Stomach (tissue), 9 donors: ENCODE results near the gene ADAM19. TPM values are rescaled to one million over a fixed set of nuclear protein-coding genes. Genes with fewer than 3 reads are reported as not detected.

ENCODE experiments used
- DNase-seq, 2 donors: peaks; one replicate each; pipeline versions ENCODE4 v3.0.0 to v3.0.0-alpha.2; 2013 to 2019
- H3K27ac ChIP-seq, 5 donors: fragments of 200-600 bp in 4 of 5; sonication (generic) in 4 of 5; one replicate each; pipeline ENCODE4 v1.5.1; 2013 to 2019; ENCODE audit warnings: mild to moderate bottlenecking in 1 of 5, moderate library complexity in 1 of 5
- H3K27me3 ChIP-seq, 3 donors: fragments of 200-600 bp; sonication (generic); one replicate each; pipeline ENCODE4 v1.5.1; 2017 to 2019; ENCODE audit warnings: mixed run types in 1 of 3
- H3K36me3 ChIP-seq, 4 donors: fragments of 200-600 bp; sonication (generic); 1 replicate in 3 of 4; 2 replicates in 1 of 4; pipeline ENCODE4 v1.5.1; 2016 to 2019
- H3K4me1 ChIP-seq, 4 donors: fragments of 200-600 bp; sonication (generic); one replicate each; pipeline ENCODE4 v1.5.1; 2016 to 2019
- H3K4me3 ChIP-seq, 4 donors: fragments of 200-600 bp; sonication (generic) in 3 of 4; one replicate each; pipeline ENCODE4 v1.5.1; 2016 to 2019; ENCODE audit warnings: mild to moderate bottlenecking in 1 of 4
- H3K9me3 ChIP-seq, 4 donors: fragments of 200-600 bp; sonication (generic); one replicate each; pipeline ENCODE4 v1.5.1; 2016 to 2019
- EP300 ChIP-seq: sonication (generic); formaldehyde crosslinking; IDR thresholded peaks from one replicate; pipeline ENCODE4 v1.6.1; 2017; ENCODE audit warnings: antibody characterized with exemption
- POLR2A ChIP-seq, 4 donors: fragments of 450-650 bp; IDR thresholded peaks; one replicate each; pipeline ENCODE4 v1.6.1; 2016; ENCODE audit warnings: antibody characterized with exemption in 4 of 4, control low read depth in 2 of 4, mild to moderate bottlenecking in 1 of 4, moderate library complexity in 1 of 4
- POLR2AphosphoS5 ChIP-seq, 3 donors: sonication (generic); formaldehyde crosslinking; IDR thresholded peaks; one replicate each; pipeline ENCODE4 v1.6.1; 2016; ENCODE audit warnings: antibody characterized with exemption in 3 of 3
- WGBS, 5 donors: extraction: QIAGEN DNeasy Blood & Tissue Kit in 3 of 5; methylation state at CpG; one replicate each; pipeline versions ENCODE4 v1.1.5 to v1.1.7; 2013 to 2018; 5-methylcytosine and 5-hydroxymethylcytosine counted together
- intact Hi-C: fragments of 100-400 bp; cut with DNase I; formaldehyde crosslinking; loops from one replicate; pipeline ENCODE4 v1.15.1; 2023; ENCODE audit warnings: low total_unique reads
- polyA plus RNA-seq, 3 donors: library from polyadenylated mRNA; stranded (reverse); fragments of 200-250 nt; gene quantifications; one replicate each; pipeline ENCODE4 v1.2.3, GENCODE V29; 2013
- total RNA-seq, 5 donors: library from RNA; depleted of rRNA; stranded (reverse); fragments of >200 nt; gene quantifications; one replicate each; pipeline versions ENCODE4 v1.1.0 to v1.2.3, GENCODE V29; 2014 to 2016
- TF ChIP-seq, protein P1 (sequence below), 7 experiments: fragments of 450-650 bp in 4 of 7; fragments of 200-600 bp in 3 of 7; sonication (generic) in 3 of 7; IDR thresholded peaks; one replicate each; pipeline ENCODE4 v1.5.1; 2016 to 2019; ENCODE audit warnings: antibody characterized with exemption in 7 of 7, control low read depth in 2 of 7, mild to moderate bottlenecking in 1 of 7
- donor health status: healthy with polysubstance abuse.
- donor health status: Bipolar disorder and iron deficiency.
- donor health status: healthy.

The ADAM19 gene
- total and polyA plus RNA-seq, 8 donors = 1.2 to 42.8 (median 6.4) TPM

- no peaks in the 10 kb centered on the region for H3K27me3 ChIP-seq
- H3K27ac ChIP-seq = peak overlapping the region; percentile 45 to 85 (median 64)
- H3K9me3 ChIP-seq = no peaks in the 10 kb centered on the region
- H3K4me1 ChIP-seq = peaks cover 16 to 67% (median 33%) of the 10 kb centered on the region in 4 donors
- intact Hi-C loops = no loop called here
- no peaks in the 10 kb centered on the region for H3K36me3 ChIP-seq
- no peak overlapping the region for H3K4me3 ChIP-seq
- TF ChIP-seq POLR2A (IDR thresholded peaks at IDR 0.05) (no peak), POLR2AphosphoS5 (IDR thresholded peaks at IDR 0.05) (no peak), EP300 (no peak)
- TF ChIP-seq, protein P1, sequence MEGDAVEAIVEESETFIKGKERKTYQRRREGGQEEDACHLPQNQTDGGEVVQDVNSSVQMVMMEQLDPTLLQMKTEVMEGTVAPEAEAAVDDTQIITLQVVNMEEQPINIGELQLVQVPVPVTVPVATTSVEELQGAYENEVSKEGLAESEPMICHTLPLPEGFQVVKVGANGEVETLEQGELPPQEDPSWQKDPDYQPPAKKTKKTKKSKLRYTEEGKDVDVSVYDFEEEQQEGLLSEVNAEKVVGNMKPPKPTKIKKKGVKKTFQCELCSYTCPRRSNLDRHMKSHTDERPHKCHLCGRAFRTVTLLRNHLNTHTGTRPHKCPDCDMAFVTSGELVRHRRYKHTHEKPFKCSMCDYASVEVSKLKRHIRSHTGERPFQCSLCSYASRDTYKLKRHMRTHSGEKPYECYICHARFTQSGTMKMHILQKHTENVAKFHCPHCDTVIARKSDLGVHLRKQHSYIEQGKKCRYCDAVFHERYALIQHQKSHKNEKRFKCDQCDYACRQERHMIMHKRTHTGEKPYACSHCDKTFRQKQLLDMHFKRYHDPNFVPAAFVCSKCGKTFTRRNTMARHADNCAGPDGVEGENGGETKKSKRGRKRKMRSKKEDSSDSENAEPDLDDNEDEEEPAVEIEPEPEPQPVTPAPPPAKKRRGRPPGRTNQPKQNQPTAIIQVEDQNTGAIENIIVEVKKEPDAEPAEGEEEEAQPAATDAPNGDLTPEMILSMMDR (IDR thresholded peaks at IDR 0.05) = no peak
- 50 to 66% (median 59%) methylated on average over 9 to 10 of the region's 10 CpGs for WGBS, 5 donors
- DNase-seq = peak in 1 of 2 donors; percentile 39
Observed at GRCh38 chr5:157554179-157555036, 21.2 kb downstream of the ADAM19 start.

GRCh38 chr5:157552650-157553049, 22.9 kb downstream of the ADAM19 start:
- no peak for DNase-seq
- Histone ChIP-seq H3K27me3 (no peaks in the 10 kb centered on the region), H3K27ac (peak overlapping the region in 2 of 5 donors; percentile 83 to 85), H3K4me3 (no peak overlapping the region), H3K9me3 (no peaks in the 10 kb centered on the region), H3K4me1 (peaks cover 24 to 67% (median 38%) of the 10 kb centered on the region in 4 donors), H3K36me3 (no peaks in the 10 kb centered on the region)
- 85 to 100% (median 100%) methylated on average over 1 of the region's 1 CpG for WGBS, 5 donors
- TF ChIP-seq, protein P1 (IDR thresholded peaks at IDR 0.05) = no peak
- TF ChIP-seq POLR2A (IDR thresholded peaks at IDR 0.05) = no peak
- no peak for TF ChIP-seq POLR2AphosphoS5 (IDR thresholded peaks at IDR 0.05)
- TF ChIP-seq EP300 = no peak
- intact Hi-C loops = no loop called here

DNA sequence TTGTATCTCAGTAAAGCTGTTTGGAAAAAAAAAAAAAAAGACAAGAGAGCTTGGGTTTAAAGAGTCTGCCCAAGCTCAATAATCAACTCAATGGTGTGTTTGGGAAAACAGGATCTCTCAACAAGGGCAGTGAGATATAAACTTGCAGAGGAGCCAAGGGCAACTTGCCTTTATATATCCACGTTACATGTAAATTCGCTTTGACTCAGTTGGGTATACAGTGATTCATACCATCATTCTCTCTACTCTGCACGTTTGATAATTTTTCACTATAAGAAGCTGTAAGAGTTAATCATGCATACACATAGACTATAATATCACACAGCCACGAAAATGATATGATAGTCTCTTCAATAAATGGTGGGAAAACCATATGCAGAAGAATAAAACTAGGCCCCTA, 24.9 kb downstream of the ADAM19 start:
- H3K27ac ChIP-seq = peak overlapping the region in 4 of 5 donors; percentile 76 to 86 (median 84)
- TF ChIP-seq POLR2A (IDR thresholded peaks at IDR 0.05) = no peak
- TF ChIP-seq, protein P1 (IDR thresholded peaks at IDR 0.05) = no peak
- TF ChIP-seq POLR2AphosphoS5 (IDR thresholded peaks at IDR 0.05) = no peak
- no peak for TF ChIP-seq EP300
- H3K36me3 ChIP-seq = no peaks in the 10 kb centered on the region
- no peak overlapping the region for H3K4me3 ChIP-seq
- WGBS, 5 donors = 47 to 65% (median 61%) methylated on average over 4 of the region's 4 CpGs
- H3K27me3 ChIP-seq = no peaks in the 10 kb centered on the region
- no peaks in the 10 kb centered on the region for H3K9me3 ChIP-seq
- intact Hi-C loops = no loop called here
- no peak for DNase-seq
- H3K4me1 ChIP-seq = peaks cover 33 to 77% (median 55%) of the 10 kb centered on the region in 4 donors

- Histone ChIP-seq H3K4me3 (no peak overlapping the region), H3K9me3 (no peaks in the 10 kb centered on the region), H3K27ac (peak overlapping the region; percentile 45 to 86 (median 83)), H3K27me3 (no peaks in the 10 kb centered on the region), H3K36me3 (no peaks in the 10 kb centered on the region), H3K4me1 (peaks cover 32 to 77% (median 52%) of the 10 kb centered on the region in 4 donors)
- 66 to 84% (median 78%) methylated on average over 5 of the region's 5 CpGs for WGBS, 5 donors
- intact Hi-C loops = no loop called here
- peak in 1 of 2 donors; percentile 36 for DNase-seq
- TF ChIP-seq EP300 (no peak), POLR2AphosphoS5 (IDR thresholded peaks at IDR 0.05) (peak in 1 of 3 donors; percentile 19), POLR2A (IDR thresholded peaks at IDR 0.05) (no peak)
- TF ChIP-seq, protein P1 (IDR thresholded peaks at IDR 0.05) = no peak
Observed at GRCh38 chr5:157549954-157550549, 25.5 kb downstream of the ADAM19 start.
